ENCODE results near the gene DOCK7. TPM values are rescaled to one million over a fixed set of nuclear protein-coding genes. Genes with fewer than 3 reads are reported as not detected.

Gene DOCK7
- total and polyA plus RNA-seq, 2 of the 13 experiments (the other 11 are each of a cell fraction or from before 2014, with no cell fraction given) = 45.7 to 67.2 TPM

GRCh38 chr1:62691062-62691844 lies 3.1 kb upstream of the DOCK7 start (continued):
- TF ChIP-seq BHLHE40 (IDR thresholded peaks at IDR 0.05; ENCODE audit: low read length) = no peak
- no peak for TF ChIP-seq ZNF576 (CRISPR knock-in tag; IDR thresholded peaks at IDR 0.05)
- TF ChIP-seq ZNF891 (CRISPR knock-in tag; IDR thresholded peaks at IDR 0.05) = no peak
- 0 out of 2 replicates have a peak, but pooled peaks have one; percentile 31 for TF ChIP-seq STAT6 (CRISPR knock-in tag; IDR thresholded peaks at IDR 0.05; ENCODE audit: borderline replicate concordance)
- TF ChIP-seq IRF2 (CRISPR knock-in tag; IDR thresholded peaks at IDR 0.05) = peak; percentile 14; the same call in 1 of the 2 replicates
- TF ChIP-seq CHD4 (IDR thresholded peaks at IDR 0.05; ENCODE audit: borderline replicate concordance, low read length) = no peak
- no peak for TF ChIP-seq REST (IDR thresholded peaks at IDR 0.05; ENCODE audit: borderline replicate concordance in 1 of 2, low read depth in 1 of 2, low read length in 2 of 2)
- no peak for TF ChIP-seq LRRFIP1 (CRISPR knock-in tag; conservative IDR thresholded peaks at IDR 0.05)
- no peak for TF ChIP-seq DR1 (CRISPR knock-in tag; IDR thresholded peaks at IDR 0.05)
- TF ChIP-seq ZNF329 (CRISPR knock-in tag; IDR thresholded peaks at IDR 0.05; ENCODE audit: low read depth) = no peak
- no peak for TF ChIP-seq CEBPG (CRISPR knock-in tag; IDR thresholded peaks at IDR 0.05)
- no peak for TF ChIP-seq ATF3 (CRISPR knock-in tag; IDR thresholded peaks at IDR 0.05)
- peak; percentile 58 for TF ChIP-seq TEAD3 (CRISPR knock-in tag; optimal IDR thresholded peaks at IDR 0.05; ENCODE audit: borderline replicate concordance)
- no peak for TF ChIP-seq ZNF230 (CRISPR knock-in tag; IDR thresholded peaks at IDR 0.05)
- no peak for TF ChIP-seq POLR2AphosphoS2 (IDR thresholded peaks at IDR 0.05; ENCODE audit: low read depth, low read length)
- no peak for TF ChIP-seq ZHX1 (CRISPR knock-in tag; IDR thresholded peaks at IDR 0.05; ENCODE audit: low read depth)

All from HepG2 (cell line).